Placental pericyte (primary cell): Measurements from ENCODE around the gene SPPL2A. TPM values are rescaled to one million over a fixed set of nuclear protein-coding genes. Genes with fewer than 3 reads are reported as not detected.

Source experiments
- small RNA-seq: library from RNA; depleted of rRNA; stranded (forward); fragments of <200 nt; gene quantifications from one replicate; pipeline ENCODE3, GENCODE V24; 2012; ENCODE audit warnings: low replicate concordance
- total RNA-seq: library from RNA; depleted of rRNA; stranded (reverse); fragments of >200 nt; gene quantifications from 2 replicates; pipeline ENCODE4 v1.2.3, GENCODE V29; 2012

The SPPL2A gene, protein sequence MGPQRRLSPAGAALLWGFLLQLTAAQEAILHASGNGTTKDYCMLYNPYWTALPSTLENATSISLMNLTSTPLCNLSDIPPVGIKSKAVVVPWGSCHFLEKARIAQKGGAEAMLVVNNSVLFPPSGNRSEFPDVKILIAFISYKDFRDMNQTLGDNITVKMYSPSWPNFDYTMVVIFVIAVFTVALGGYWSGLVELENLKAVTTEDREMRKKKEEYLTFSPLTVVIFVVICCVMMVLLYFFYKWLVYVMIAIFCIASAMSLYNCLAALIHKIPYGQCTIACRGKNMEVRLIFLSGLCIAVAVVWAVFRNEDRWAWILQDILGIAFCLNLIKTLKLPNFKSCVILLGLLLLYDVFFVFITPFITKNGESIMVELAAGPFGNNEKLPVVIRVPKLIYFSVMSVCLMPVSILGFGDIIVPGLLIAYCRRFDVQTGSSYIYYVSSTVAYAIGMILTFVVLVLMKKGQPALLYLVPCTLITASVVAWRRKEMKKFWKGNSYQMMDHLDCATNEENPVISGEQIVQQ
- total RNA-seq = 86.9 and 116 TPM in 2 replicates

DNA sequence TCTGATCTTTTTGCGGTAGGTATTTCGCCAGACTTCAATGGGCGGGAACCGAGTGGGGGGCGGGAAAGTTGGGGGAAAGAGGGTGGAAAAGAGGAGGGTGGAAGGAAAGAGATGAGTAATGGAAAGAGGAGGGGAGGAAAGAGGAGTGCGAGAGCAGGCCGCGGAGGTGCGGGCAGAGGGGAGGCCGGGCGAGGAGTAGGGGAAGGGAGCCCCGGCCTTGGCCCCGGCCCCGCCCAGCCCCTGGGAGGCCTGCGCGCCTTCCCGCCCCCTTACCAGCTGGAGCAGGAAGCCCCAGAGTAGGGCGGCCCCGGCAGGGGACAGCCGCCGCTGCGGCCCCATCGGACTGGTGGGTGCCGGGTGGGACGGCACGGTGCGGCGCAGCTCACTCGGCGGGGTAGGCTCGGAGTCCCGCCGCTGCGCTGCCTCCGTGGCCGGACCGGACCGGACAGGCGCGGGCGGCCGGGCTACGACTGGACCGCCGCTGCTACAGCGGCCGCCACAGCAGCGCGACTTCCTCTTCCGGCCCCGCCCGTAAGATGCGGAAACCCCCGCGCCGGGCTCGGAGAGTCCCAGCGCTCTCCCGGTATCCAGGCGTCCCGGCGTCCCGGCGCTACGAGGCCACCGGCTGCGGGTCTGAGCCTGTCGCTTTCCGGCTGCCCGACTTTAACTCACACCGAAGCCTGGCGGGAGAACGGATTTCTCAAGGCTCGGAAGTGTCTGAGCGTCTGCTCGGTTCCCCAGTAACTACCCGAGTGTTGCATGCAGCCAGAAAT lies at the start of gene SPPL2A:
SPPL2A (minus strand) TSS at position 512 of the 773 bp plus-strand sequence; CDS start at position 339, 173 bp downstream.

DNA sequence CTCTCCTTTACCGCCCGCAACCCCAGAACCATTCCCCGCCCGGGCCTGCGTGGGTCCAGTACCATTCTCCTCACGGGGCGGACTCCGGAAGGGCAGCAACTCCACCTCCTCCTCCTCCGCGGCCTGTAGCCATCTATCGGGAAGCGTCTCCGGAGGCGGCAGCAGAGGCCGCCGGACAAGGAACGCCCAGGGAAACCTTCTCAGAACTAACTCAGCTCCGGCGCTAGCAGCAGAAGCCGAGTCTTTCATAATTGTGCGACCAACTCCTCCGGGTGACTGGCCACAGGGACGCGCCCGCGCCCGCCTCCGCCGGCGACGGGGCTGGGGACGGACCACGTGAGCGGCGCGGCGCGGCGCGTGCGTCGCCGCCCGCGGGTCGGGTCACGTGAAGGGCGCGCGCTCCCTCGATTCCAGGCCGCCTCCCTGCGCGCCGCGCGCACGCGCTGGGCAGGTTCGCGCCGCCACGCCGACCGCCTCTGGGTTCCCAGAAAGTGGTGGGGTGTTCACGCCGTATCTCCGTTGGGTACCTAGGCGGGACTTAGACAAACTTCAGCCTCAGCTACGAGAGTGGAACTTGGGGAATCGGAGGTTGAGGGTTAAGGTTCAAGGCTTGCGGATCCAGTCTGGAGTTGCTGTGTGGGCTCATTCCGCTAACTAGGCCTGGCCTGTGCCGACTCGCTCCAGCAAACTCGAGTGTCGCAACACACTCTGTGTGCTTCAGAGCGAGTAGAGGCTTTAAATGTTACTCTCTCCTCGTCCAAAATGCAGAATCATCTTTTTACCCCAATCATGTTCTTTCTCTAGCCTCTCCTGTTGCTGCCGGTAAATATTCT lies 78.8 kb downstream of the SPPL2A start, which contains the start of gene TRPM7:
TRPM7 (minus strand) TSS at position 329 of the 833 bp plus-strand sequence; CDS start at position 65, 264 bp downstream.

Small RNA genes within 50 kb of the gene (small RNA-seq; reads per million reads assigned to genes)
- gene AC012100.1 = not detected
- not detected for gene RN7SL354P

Other genes starting within 250 kb of the SPPL2A start
- 0.29 TPM in 1 of 2 replicates, not detected in the other for gene USP50, start 219.0 kb downstream of the SPPL2A start, total RNA-seq
- gene TRPM7, start 78.9 kb downstream of the SPPL2A start, total RNA-seq = 54.3 and 62.4 TPM in 2 replicates
- 16.4 and 21.9 TPM in 2 replicates for gene AP4E1, start 143.0 kb upstream of the SPPL2A start, total RNA-seq